Kidney (tissue), 14 donors: ENCODE measurements around the gene TCEAL1. TPM values are rescaled to one million over a fixed set of nuclear protein-coding genes. Genes with fewer than 3 reads are reported as not detected.

Source experiments
- DNase-seq, 5 donors: peaks; one replicate each; pipeline ENCODE4 v3.0.0-alpha.2; 2013 to 2020
- FAIRE-seq: peaks from 2 replicates; lab custom pipeline; 2012; peaks lifted over from hg19 to GRCh38; lab: Jason Lieb, UNC
- H3K27ac ChIP-seq, 2 donors: one replicate each; pipeline ENCODE4 v1.7.0; 2013; ENCODE audit warnings: low read depth in 2 of 2, low read length in 2 of 2, inconsistent platforms in 1 of 2
- H3K27me3 ChIP-seq: one replicate; pipeline ENCODE4 v1.7.1; 2013; ENCODE audit warnings: low read length, inconsistent platforms; ENCODE audit not compliant: control insufficient read depth, insufficient read depth
- H3K36me3 ChIP-seq, 3 donors: one replicate each; pipeline versions ENCODE4 v1.7.0 to v1.7.1; 2013; ENCODE audit warnings: low read length in 3 of 3, control low read depth in 1 of 3, inconsistent platforms in 1 of 3; ENCODE audit not compliant: insufficient read depth in 3 of 3, control insufficient read depth in 2 of 3
- H3K4me1 ChIP-seq, 3 donors: one replicate each; pipeline versions ENCODE4 v1.7.0 to v1.7.1; 2013; ENCODE audit warnings: low read length in 3 of 3, inconsistent platforms in 1 of 3, low read depth in 1 of 3; ENCODE audit not compliant: control insufficient read depth in 2 of 3, insufficient read depth in 2 of 3
- H3K4me3 ChIP-seq, 3 donors: one replicate each; pipeline versions ENCODE4 v1.7.0 to v1.8.1; 2013; ENCODE audit warnings: low read length in 3 of 3, control low read depth in 1 of 3, inconsistent platforms in 1 of 3
- H3K9ac ChIP-seq, 3 donors: one replicate each; pipeline versions ENCODE4 v1.7.0 to v1.7.1; 2013; ENCODE audit warnings: low read length in 3 of 3, control low read depth in 1 of 3, inconsistent platforms in 1 of 3
- H3K9me3 ChIP-seq, 3 donors: one replicate each; pipeline versions ENCODE4 v1.7.0 to v1.7.1; 2013; ENCODE audit warnings: low read length in 3 of 3, control low read depth in 1 of 3, inconsistent platforms in 1 of 3; ENCODE audit not compliant: control insufficient read depth in 2 of 3, insufficient read depth in 1 of 3
- CTCF ChIP-seq: IDR thresholded peaks from 3 replicates; pipeline ENCODE4 v1.5.1; 2012; ENCODE audit warnings: mild to moderate bottlenecking, moderate library complexity, borderline replicate concordance; ENCODE audit not compliant: insufficient read depth; ENCODE audit errors: extremely low read depth
- intact Hi-C: fragments of 100-400 bp; cut with DNase I; formaldehyde crosslinking; loops from one replicate; pipeline ENCODE4 v1.11.1; 2022
- polyA plus RNA-seq: library from polyadenylated mRNA; stranded (reverse); fragments of 350-450 nt; fragmentation: Illumina TruSeq; extraction: RNeasy Lipid Tissue Mini Kit (QIAGEN cat#74804); gene quantifications from one replicate; pipeline ENCODE4 v1.2.3, GENCODE V29; 2014; ENCODE audit warnings: low read depth, low replicate concordance; ENCODE audit not compliant: insufficient read depth
- total RNA-seq: library from RNA; stranded (reverse); fragmentation: NEBNext Ultra II Directional; extraction: Animal tissue kit (Norgen Biotek cat#: 25700); gene quantifications from one replicate; pipeline ENCODE4 v1.2.1, GENCODE V29; 2021
- donor health status: control.
- donor health status: control.
- donor health status: control.
- donor health status: control.
- donor health status: control.
- donor health status: DM: yes; HTN: yes; CAD: no.
- donor health status: Normal renal cell carcinoma (clear cell type).

Gene TCEAL1
- total and polyA plus RNA-seq, 2 donors from 2014 or later: 30.3 to 32.5 TPM

GRCh38 chrX:103616676-103617186, 12.0 kb upstream of the TCEAL1 start:
- intact Hi-C loops: no loop called here
- peaks cover 0 to 4% (median 0%) of the 10 kb centered on the region in 3 donors for H3K36me3 ChIP-seq
- H3K9me3 ChIP-seq: no peaks in the 10 kb centered on the region
- no peaks in the 10 kb centered on the region for H3K27me3 ChIP-seq
- no peak for TF ChIP-seq CTCF
- no peak overlapping the region for H3K4me3 ChIP-seq
- no peaks in the 10 kb centered on the region for H3K4me1 ChIP-seq
- H3K9ac ChIP-seq: no peak overlapping the region
- no peak for FAIRE-seq
- no peak overlapping the region for H3K27ac ChIP-seq
- DNase-seq: no peak

- H3K4me1 ChIP-seq: peaks cover 0 to 4% (median 0%) of the 10 kb centered on the region in 3 donors
- no peaks in the 10 kb centered on the region for H3K9me3 ChIP-seq
- FAIRE-seq (no peak), DNase-seq (peak in 1 of 5 donors; percentile 2)
- peak overlapping the region in 1 of 2 donors; percentile 32 for H3K27ac ChIP-seq
- no peak overlapping the region for H3K9ac ChIP-seq
- H3K4me3 ChIP-seq: no peak overlapping the region
- peaks cover 0 to 4% (median 0%) of the 10 kb centered on the region in 3 donors for H3K36me3 ChIP-seq
- intact Hi-C loops: no loop called here
- no peaks in the 10 kb centered on the region for H3K27me3 ChIP-seq
- no peak for TF ChIP-seq CTCF
Observed at GRCh38 chrX:103624111-103624510, 4.7 kb upstream of the TCEAL1 start.

- FAIRE-seq (no peak), DNase-seq (no peak)
- peaks cover 0 to 7% (median 0%) of the 10 kb centered on the region in 3 donors for H3K4me1 ChIP-seq
- no peaks in the 10 kb centered on the region for H3K36me3 ChIP-seq
- intact Hi-C loops: no loop called here
- H3K27me3 ChIP-seq: no peaks in the 10 kb centered on the region
- no peak overlapping the region for H3K27ac ChIP-seq
- no peak for TF ChIP-seq CTCF
- H3K4me3 ChIP-seq: no peak overlapping the region
- H3K9me3 ChIP-seq: no peaks in the 10 kb centered on the region
- H3K9ac ChIP-seq: no peak overlapping the region
Observed at GRCh38 chrX:103626855-103627254, 1.9 kb upstream of the TCEAL1 start.
